Measurements from ENCODE around the gene KBTBD4.

Gene KBTBD4

DNA sequence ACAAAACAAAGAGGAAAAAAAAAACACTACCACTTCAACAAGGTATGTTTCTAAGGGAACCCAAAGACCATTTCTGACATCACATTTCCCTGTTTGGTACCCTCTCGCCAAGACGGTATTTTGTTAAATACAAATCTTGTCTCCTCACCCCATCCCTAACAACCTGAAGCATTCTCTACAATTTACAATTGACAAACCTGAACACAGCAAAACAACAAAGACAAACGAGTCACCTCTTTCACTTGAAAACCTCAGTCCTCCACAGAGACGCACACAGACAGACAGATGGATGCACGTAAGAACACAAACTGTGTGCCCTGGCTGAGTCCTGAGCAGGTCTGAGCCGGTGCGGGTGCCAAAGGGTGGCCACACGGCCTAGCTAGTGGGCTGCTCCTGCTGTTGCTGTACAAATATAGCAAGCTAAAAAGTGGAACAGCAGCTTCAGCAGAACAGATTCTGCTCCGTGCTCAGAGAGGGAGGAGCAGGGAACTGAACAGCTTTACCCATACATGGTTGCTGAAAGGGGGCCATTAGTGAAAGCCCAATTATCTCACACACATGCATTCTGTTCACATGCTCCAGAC, 54.4 kb downstream of the KBTBD4 start:
- DNase-seq (ENCODE audit: low spot score) = no peak

DNA sequence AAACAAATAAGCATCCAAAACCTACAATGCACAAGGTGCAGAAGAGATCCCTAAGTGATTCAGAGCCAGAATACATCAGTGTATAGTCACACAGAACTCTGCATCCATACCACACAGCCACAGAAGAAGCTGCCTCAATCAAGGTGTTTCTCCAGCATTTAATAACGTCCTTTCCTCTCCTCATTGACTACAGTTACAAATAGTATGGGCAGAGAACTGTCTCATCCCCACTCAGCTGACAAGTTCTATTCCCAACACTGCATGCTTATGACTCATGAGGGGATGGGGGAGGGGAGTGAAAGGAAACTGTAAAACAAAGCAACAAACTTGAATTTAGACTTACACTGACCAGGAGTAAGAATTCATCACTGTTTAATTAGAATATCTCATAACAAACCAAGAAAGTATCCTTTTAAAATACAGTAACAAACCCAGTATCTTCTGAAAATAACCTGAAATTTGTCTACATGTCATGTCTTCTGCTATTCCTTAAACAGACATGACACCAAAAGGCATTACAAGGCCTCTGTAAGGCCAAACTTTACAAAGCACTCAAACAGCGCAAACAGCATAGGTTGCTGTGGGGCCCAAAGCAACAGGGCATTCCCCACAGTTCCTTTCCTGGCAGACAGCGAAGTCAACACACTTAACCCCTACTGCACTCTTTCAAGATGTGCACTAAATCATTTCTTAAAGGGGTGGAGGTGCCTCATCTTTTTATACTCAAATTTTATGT, 55.1 kb downstream of the KBTBD4 start:
- DNase-seq (ENCODE audit: low spot score) = peak; percentile 80
